ENCODE measurements around the gene BRWD1. TPM values are rescaled to one million over a fixed set of nuclear protein-coding genes. Genes with fewer than 3 reads are reported as not detected.

BRWD1 gene
- total and polyA plus RNA-seq, 2 of the 13 experiments (the other 11 are each of a cell fraction or from before 2014, with no cell fraction given), result 13.9 to 28.0 TPM

DNA sequence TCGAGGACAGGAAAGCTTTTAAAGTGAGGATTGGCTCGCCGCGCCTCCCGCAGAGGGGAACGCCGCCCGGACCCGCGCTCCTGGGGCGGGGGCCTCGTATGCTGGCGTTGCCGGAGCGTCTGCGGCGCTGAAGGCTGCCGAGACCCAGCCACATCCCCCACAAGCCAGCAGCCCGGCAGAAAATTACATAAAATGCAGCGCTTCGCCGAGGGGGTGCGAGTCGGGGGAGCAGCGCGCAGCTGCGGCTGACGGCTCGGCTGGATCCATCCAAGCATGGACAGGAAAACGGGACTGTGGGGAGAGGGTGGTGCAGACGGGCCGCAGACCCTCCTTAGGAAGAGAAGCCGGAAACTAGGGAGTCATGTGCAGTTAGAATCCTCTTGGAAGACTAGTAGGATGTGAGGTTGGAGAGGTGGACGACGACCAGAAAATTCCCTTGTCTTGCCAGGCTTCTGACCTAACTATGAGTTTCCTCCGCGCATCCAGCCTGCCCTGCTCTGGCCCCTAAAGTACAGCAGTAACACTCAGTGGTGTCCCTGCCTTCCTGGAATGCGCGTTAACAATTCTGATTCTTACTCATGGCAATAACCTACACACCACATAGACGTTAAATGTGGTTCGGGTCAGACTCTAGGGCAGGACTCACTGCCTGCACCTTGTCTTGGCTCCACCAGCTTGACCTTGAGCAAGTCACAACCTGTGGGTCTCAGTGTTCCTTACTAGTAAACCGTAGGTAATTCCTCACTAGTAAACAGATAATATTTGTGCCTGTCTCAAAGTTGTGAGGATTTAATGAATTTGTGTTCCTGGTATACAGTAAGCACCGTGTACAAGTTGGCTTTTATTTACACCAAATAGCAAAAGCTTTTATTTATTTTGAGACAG lies 953 bp upstream of the BRWD1 start (continued):
- TF ChIP-seq ESRRA (CRISPR knock-in tag; IDR thresholded peaks at IDR 0.05; ENCODE audit: low read depth) (no peak), ZNF12 (CRISPR knock-in tag; IDR thresholded peaks at IDR 0.05) (peak; percentile 99), CENPX (CRISPR knock-in tag; IDR thresholded peaks at IDR 0.05) (no peak), SETDB1 (CRISPR knock-in tag; IDR thresholded peaks at IDR 0.05; ENCODE audit: borderline replicate concordance) (no peak), HHEX (CRISPR knock-in tag; IDR thresholded peaks at IDR 0.05) (no peak), ZNF543 (CRISPR knock-in tag; IDR thresholded peaks at IDR 0.05) (no peak), CBX5 (CRISPR knock-in tag; IDR thresholded peaks at IDR 0.05; ENCODE audit: borderline replicate concordance) (no peak), ASH2L (IDR thresholded peaks at IDR 0.05; ENCODE audit: insufficient read length, low read depth, low read length) (peak; percentile 20), POLR2A (IDR thresholded peaks at IDR 0.05; ENCODE audit: insufficient read depth in 1 of 2, low read depth in 2 of 2, low read length in 2 of 2) (peak in 1 of 2 experiments; percentile 15; a peak in 2 of 4 replicates), ZNF530 (CRISPR knock-in tag; IDR thresholded peaks at IDR 0.05; ENCODE audit: low read depth) (no peak), ZNF850 (CRISPR knock-in tag; conservative IDR thresholded peaks at IDR 0.05) (no peak), ZNF136 (CRISPR knock-in tag; IDR thresholded peaks at IDR 0.05; ENCODE audit: low read depth) (no peak), ZNF549 (CRISPR knock-in tag; IDR thresholded peaks at IDR 0.05) (no peak), TGIF2 (CRISPR knock-in tag; IDR thresholded peaks at IDR 0.05) (no peak), MYNN (CRISPR knock-in tag; IDR thresholded peaks at IDR 0.05; ENCODE audit: low read depth) (no peak), ZNF747 (CRISPR knock-in tag; IDR thresholded peaks at IDR 0.05; ENCODE audit: borderline replicate concordance) (no peak), ZC3H13 (CRISPR knock-in tag; IDR thresholded peaks at IDR 0.05) (peak; percentile 37; the same call in 1 of the 2 replicates), KDM1A (CRISPR knock-in tag; IDR thresholded peaks at IDR 0.05) (no peak)
- TF ChIP-seq, protein P1, sequence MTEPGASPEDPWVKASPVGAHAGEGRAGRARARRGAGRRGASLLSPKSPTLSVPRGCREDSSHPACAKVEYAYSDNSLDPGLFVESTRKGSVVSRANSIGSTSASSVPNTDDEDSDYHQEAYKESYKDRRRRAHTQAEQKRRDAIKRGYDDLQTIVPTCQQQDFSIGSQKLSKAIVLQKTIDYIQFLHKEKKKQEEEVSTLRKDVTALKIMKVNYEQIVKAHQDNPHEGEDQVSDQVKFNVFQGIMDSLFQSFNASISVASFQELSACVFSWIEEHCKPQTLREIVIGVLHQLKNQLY (CRISPR knock-in tag; IDR thresholded peaks at IDR 0.05), result no peak
- TF ChIP-seq, protein P2, sequence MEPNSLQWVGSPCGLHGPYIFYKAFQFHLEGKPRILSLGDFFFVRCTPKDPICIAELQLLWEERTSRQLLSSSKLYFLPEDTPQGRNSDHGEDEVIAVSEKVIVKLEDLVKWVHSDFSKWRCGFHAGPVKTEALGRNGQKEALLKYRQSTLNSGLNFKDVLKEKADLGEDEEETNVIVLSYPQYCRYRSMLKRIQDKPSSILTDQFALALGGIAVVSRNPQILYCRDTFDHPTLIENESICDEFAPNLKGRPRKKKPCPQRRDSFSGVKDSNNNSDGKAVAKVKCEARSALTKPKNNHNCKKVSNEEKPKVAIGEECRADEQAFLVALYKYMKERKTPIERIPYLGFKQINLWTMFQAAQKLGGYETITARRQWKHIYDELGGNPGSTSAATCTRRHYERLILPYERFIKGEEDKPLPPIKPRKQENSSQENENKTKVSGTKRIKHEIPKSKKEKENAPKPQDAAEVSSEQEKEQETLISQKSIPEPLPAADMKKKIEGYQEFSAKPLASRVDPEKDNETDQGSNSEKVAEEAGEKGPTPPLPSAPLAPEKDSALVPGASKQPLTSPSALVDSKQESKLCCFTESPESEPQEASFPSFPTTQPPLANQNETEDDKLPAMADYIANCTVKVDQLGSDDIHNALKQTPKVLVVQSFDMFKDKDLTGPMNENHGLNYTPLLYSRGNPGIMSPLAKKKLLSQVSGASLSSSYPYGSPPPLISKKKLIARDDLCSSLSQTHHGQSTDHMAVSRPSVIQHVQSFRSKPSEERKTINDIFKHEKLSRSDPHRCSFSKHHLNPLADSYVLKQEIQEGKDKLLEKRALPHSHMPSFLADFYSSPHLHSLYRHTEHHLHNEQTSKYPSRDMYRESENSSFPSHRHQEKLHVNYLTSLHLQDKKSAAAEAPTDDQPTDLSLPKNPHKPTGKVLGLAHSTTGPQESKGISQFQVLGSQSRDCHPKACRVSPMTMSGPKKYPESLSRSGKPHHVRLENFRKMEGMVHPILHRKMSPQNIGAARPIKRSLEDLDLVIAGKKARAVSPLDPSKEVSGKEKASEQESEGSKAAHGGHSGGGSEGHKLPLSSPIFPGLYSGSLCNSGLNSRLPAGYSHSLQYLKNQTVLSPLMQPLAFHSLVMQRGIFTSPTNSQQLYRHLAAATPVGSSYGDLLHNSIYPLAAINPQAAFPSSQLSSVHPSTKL (CRISPR knock-in tag; IDR thresholded peaks at IDR 0.05), result peak; percentile 11; the same call in 1 of the 2 replicates
- TF ChIP-seq, protein P3, sequence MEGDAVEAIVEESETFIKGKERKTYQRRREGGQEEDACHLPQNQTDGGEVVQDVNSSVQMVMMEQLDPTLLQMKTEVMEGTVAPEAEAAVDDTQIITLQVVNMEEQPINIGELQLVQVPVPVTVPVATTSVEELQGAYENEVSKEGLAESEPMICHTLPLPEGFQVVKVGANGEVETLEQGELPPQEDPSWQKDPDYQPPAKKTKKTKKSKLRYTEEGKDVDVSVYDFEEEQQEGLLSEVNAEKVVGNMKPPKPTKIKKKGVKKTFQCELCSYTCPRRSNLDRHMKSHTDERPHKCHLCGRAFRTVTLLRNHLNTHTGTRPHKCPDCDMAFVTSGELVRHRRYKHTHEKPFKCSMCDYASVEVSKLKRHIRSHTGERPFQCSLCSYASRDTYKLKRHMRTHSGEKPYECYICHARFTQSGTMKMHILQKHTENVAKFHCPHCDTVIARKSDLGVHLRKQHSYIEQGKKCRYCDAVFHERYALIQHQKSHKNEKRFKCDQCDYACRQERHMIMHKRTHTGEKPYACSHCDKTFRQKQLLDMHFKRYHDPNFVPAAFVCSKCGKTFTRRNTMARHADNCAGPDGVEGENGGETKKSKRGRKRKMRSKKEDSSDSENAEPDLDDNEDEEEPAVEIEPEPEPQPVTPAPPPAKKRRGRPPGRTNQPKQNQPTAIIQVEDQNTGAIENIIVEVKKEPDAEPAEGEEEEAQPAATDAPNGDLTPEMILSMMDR (CRISPR knock-in tag; IDR thresholded peaks at IDR 0.05), result no peak
- TF ChIP-seq, protein P4, sequence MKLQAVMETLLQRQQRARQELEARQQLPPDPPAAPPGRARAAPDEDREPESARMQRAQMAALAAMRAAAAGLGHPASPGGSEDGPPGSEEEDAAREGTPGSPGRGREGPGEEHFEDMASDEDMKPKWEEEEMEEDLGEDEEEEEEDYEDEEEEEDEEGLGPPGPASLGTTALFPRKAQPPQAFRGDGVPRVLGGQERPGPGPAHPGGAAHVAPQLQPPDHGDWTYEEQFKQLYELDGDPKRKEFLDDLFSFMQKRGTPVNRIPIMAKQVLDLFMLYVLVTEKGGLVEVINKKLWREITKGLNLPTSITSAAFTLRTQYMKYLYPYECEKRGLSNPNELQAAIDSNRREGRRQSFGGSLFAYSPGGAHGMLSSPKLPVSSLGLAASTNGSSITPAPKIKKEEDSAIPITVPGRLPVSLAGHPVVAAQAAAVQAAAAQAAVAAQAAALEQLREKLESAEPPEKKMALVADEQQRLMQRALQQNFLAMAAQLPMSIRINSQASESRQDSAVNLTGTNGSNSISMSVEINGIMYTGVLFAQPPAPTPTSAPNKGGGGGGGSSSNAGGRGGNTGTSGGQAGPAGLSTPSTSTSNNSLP (IDR thresholded peaks at IDR 0.05; ENCODE audit: low read depth, low read length), result no peak
